ENCODE results near the gene IFT57. TPM values are rescaled to one million over a fixed set of nuclear protein-coding genes. Genes with fewer than 3 reads are reported as not detected.

The IFT57 gene
- total and polyA plus RNA-seq, 2 experiments from 2014 or later = 28.6 to 49.0 TPM

DNA sequence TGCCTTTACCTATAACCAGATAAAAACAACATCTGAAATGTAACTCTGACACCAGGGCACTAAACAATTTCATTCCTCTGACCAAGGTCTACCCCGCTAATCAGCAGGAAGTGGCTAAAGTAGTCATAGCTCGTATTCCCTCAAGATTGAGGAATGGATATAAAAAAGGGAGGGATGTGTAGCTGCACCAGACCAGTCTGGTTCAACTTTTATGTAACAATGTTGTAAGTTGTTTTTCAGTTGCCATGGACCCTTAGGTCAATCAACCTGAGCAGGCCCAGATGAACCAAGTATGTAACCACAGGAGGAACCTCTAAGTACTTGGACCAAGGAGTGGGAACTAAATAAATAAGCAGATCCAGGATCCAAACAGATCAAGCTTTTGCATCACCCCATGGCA is 28.4 kb upstream of the IFT57 start:
- Mint-ChIP-seq H3K9me3 (peaks cover 2% of the 10 kb centered on the region; the same call in 1 of the 3 replicates), H3K27ac (no peak overlapping the region), H3K27me3 (ENCODE audit: insufficient read depth, low read depth, poor library complexity) (no peaks in the 10 kb centered on the region), H3K4me1 (no peaks in the 10 kb centered on the region), H3K36me3 (ENCODE audit: low read depth) (peaks cover under 1% of the 10 kb centered on the region; the same call in 1 of the 3 replicates), H3K4me3 (no peak overlapping the region)
- Histone ChIP-seq H3K4me3 (no peak overlapping the region), H3K4me1 (ENCODE audit: insufficient read depth) (no peaks in the 10 kb centered on the region), H3K4me2 (no peak overlapping the region), H3K27me3 (ENCODE audit: insufficient read depth) (no peaks in the 10 kb centered on the region), H3K27ac (ENCODE audit: low read depth) (no peak overlapping the region), H3K36me3 (ENCODE audit: insufficient read depth) (no peaks in the 10 kb centered on the region), H3K79me2 (replicated peaks; ENCODE audit: insufficient read depth) (no peaks in the 10 kb centered on the region), H3K9me2 (ENCODE audit: insufficient read depth) (0 out of 2 replicates have a peak, but pooled peaks cover 5% of the 10 kb centered on the region), H2AFZ (no peak overlapping the region), H3F3A (replicated peaks; ENCODE audit: low read depth) (no peaks in the 10 kb centered on the region), H4K20me1 (replicated peaks; ENCODE audit: insufficient read depth) (no peaks in the 10 kb centered on the region)
- DNase-seq (ENCODE audit: low spot score) (no peak), ATAC-seq (no peak)
- no peak for TF ChIP-seq EZH2 (IDR thresholded peaks at IDR 0.05; ENCODE audit: low read depth, unreplicated experiment)
- TF ChIP-seq EZH2phosphoT487 (IDR thresholded peaks at IDR 0.05; ENCODE audit: unreplicated experiment) = no peak

- no peak overlapping the region for H2AFZ ChIP-seq
- no peak overlapping the region for H3K4me3 Mint-ChIP-seq
- H3K27me3 ChIP-seq (ENCODE audit: insufficient read depth) = no peaks in the 10 kb centered on the region
- H3K9me3 Mint-ChIP-seq = peaks cover 19% of the 10 kb centered on the region
- H3K36me3 Mint-ChIP-seq (ENCODE audit: low read depth) = peaks cover 14% of the 10 kb centered on the region; the same call in 2 of the 3 replicates
- no peaks in the 10 kb centered on the region for H3K79me2 ChIP-seq (replicated peaks; ENCODE audit: insufficient read depth)
- H3K36me3 ChIP-seq (ENCODE audit: insufficient read depth) = no peaks in the 10 kb centered on the region
- no peaks in the 10 kb centered on the region for H3K4me1 ChIP-seq (ENCODE audit: insufficient read depth)
- no peak for DNase-seq (ENCODE audit: low spot score)
- H3F3A ChIP-seq (replicated peaks; ENCODE audit: low read depth) = no peaks in the 10 kb centered on the region
- H3K27ac ChIP-seq (ENCODE audit: low read depth) = no peak overlapping the region
- no peak overlapping the region for H3K27ac Mint-ChIP-seq
- H4K20me1 ChIP-seq (replicated peaks; ENCODE audit: insufficient read depth) = no peaks in the 10 kb centered on the region
- no peak overlapping the region for H3K4me2 ChIP-seq
- no peaks in the 10 kb centered on the region for H3K27me3 Mint-ChIP-seq (ENCODE audit: insufficient read depth, low read depth, poor library complexity)
- no peak for ATAC-seq
- H3K4me3 ChIP-seq = no peak overlapping the region
- peaks cover 2% of the 10 kb centered on the region; the same call in 1 of the 3 replicates for H3K4me1 Mint-ChIP-seq
- H3K9me2 ChIP-seq (ENCODE audit: insufficient read depth) = peaks cover 4% of the 10 kb centered on the region; the same call in 1 of the 2 replicates
- TF ChIP-seq EZH2phosphoT487 (IDR thresholded peaks at IDR 0.05; ENCODE audit: unreplicated experiment) (no peak), EZH2 (IDR thresholded peaks at IDR 0.05; ENCODE audit: low read depth, unreplicated experiment) (no peak), CTCF (conservative IDR thresholded peaks at IDR 0.05; ENCODE audit: low read depth in 2 of 2) (no peak), ZNF331 (CRISPR knock-in tag; IDR thresholded peaks at IDR 0.05; ENCODE audit: low read depth) (no peak), STAT1 (IDR thresholded peaks at IDR 0.05; ENCODE audit: unreplicated experiment) (no peak), REST (IDR thresholded peaks at IDR 0.05; ENCODE audit: unreplicated experiment) (no peak), ZNF114 (CRISPR knock-in tag; IDR thresholded peaks at IDR 0.05) (no peak), JUNB (IDR thresholded peaks at IDR 0.05; ENCODE audit: unreplicated experiment) (no peak)
- TF ChIP-seq, protein P1, sequence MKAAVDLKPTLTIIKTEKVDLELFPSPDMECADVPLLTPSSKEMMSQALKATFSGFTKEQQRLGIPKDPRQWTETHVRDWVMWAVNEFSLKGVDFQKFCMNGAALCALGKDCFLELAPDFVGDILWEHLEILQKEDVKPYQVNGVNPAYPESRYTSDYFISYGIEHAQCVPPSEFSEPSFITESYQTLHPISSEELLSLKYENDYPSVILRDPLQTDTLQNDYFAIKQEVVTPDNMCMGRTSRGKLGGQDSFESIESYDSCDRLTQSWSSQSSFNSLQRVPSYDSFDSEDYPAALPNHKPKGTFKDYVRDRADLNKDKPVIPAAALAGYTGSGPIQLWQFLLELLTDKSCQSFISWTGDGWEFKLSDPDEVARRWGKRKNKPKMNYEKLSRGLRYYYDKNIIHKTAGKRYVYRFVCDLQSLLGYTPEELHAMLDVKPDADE (IDR thresholded peaks at IDR 0.05) = no peak
Measured at GRCh38 chr3:108243243-108243642, 21.0 kb upstream of the IFT57 start.

Data from GM23338 (cell line).